Epithelial cell of esophagus (primary cell): ENCODE measurements around the gene CNOT4.

Experiments used
- DNase-seq: peaks from one replicate; pipeline ENCODE4 v3.0.0; 2010; ENCODE audit warnings: low read depth
- H3K4me3 ChIP-seq: 2 replicates; pipeline ENCODE4 v1.5.1; 2011; ENCODE audit warnings: mild to moderate bottlenecking, low read length, control low read depth
- TF ChIP-seq, protein P1 (sequence below): IDR thresholded peaks from 2 replicates; pipeline ENCODE4 v1.5.1; 2011; ENCODE audit warnings: low read depth, mild to moderate bottlenecking, low read length, control low read depth, inconsistent platforms; ENCODE audit not compliant: insufficient read depth; ENCODE audit errors: missing control alignments

CNOT4 gene

DNA sequence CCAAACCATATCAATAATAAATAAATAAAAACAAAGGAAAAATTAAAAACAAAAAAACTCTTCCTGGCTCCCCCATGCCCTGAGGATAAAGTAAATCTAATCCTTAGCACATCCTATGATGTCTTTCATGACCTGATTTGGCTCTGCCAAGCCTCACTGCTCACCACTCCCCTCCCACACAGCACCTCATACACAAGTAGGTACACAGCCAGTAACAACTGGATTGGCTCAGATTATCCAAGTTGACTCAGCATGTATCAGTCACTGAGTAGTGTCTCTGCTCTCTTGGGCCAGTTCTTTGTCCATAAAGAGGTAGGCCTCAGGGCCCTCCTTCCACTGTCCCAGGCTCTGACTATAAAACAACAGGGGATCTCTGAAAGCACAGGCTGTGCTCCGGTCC lies 176.7 kb downstream of the CNOT4 start:
- TF ChIP-seq, protein P1, sequence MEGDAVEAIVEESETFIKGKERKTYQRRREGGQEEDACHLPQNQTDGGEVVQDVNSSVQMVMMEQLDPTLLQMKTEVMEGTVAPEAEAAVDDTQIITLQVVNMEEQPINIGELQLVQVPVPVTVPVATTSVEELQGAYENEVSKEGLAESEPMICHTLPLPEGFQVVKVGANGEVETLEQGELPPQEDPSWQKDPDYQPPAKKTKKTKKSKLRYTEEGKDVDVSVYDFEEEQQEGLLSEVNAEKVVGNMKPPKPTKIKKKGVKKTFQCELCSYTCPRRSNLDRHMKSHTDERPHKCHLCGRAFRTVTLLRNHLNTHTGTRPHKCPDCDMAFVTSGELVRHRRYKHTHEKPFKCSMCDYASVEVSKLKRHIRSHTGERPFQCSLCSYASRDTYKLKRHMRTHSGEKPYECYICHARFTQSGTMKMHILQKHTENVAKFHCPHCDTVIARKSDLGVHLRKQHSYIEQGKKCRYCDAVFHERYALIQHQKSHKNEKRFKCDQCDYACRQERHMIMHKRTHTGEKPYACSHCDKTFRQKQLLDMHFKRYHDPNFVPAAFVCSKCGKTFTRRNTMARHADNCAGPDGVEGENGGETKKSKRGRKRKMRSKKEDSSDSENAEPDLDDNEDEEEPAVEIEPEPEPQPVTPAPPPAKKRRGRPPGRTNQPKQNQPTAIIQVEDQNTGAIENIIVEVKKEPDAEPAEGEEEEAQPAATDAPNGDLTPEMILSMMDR = no peak
- DNase-seq = peak; percentile 98
- no peak overlapping the region for H3K4me3 ChIP-seq

DNA sequence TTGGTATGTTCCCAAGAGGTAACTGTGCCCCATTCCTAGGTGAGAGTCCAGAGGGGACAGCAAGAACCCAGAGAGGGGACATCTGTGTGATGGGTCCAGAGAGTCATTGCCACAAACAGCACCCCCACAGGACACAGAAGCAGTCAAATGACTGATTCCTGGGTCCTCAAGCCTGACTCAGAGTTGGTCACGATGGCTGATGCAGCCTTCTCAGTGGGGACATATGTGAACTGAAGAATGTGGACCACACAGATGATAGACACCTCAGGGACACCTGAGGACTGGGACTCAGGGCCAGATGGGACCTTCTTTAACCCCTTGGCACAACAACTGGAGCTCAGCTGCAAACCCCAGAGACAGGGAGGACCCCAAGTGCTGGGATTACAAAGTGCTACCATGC lies 179.8 kb downstream of the CNOT4 start:
- H3K4me3 ChIP-seq = no peak overlapping the region
- TF ChIP-seq, protein P1 = no peak
- no peak for DNase-seq

DNA sequence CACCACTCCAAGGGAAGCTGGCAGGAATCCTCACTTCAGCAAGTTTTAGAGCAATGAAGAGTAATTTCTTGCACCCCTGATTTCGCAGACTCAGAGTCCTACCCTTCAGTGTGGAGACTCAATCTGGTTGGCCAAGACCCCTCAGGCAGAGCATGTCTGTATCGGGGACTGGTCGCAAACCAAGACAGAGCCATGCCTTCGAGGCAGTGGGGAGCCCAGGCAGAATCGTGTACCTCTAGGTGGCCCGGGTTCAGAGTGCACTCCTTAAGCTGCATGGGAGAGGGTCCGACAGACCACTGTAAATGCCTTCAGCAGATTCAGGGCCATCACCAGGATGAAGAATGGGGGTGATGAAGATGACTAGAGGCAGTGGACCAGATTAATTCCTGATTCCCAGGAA lies 181.4 kb downstream of the CNOT4 start:
- TF ChIP-seq, protein P1 = no peak
- no peak for DNase-seq
- no peak overlapping the region for H3K4me3 ChIP-seq

DNA sequence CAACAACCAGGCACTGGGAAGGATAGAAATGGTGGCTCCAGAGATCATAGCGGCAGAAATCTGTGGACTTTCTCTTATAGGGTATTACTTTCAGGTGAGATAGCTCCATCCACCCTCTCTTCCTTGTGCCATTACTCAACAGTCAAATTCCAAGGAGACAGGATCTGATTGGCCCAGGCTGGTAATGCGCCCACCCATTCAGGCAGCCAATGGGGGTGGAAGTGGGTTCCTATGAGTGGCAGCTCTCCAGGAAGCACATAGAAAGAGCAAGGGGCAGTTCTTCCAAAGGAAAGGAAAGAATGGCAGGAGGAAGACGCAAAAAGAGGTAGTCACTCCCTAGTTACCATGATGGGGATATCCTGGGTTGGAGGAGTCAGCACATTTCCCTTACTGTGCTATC lies 181.8 kb downstream of the CNOT4 start:
- TF ChIP-seq, protein P1 = no peak
- no peak overlapping the region for H3K4me3 ChIP-seq
- no peak for DNase-seq

DNA sequence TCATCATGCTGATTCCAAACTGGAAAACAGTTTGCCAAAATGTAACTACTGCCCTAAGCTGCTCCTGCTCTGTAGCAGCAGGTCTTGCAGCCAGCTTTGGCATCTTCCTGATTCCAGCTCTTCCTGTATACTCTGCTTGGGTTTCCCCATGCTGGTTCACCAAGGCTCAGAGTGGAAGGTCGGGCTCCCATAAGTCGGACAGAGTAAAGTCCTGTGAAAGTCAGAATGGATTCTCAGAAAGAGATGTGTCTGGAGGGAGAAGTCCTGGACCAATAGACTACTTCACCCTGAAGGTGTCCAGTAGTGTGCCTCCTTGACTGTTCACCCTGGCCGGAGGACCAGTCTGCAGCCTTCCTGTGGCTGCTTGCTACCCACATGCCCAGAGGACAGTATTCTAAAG lies 182.4 kb downstream of the CNOT4 start:
- no peak for DNase-seq
- TF ChIP-seq, protein P1 = no peak
- H3K4me3 ChIP-seq = no peak overlapping the region

DNA sequence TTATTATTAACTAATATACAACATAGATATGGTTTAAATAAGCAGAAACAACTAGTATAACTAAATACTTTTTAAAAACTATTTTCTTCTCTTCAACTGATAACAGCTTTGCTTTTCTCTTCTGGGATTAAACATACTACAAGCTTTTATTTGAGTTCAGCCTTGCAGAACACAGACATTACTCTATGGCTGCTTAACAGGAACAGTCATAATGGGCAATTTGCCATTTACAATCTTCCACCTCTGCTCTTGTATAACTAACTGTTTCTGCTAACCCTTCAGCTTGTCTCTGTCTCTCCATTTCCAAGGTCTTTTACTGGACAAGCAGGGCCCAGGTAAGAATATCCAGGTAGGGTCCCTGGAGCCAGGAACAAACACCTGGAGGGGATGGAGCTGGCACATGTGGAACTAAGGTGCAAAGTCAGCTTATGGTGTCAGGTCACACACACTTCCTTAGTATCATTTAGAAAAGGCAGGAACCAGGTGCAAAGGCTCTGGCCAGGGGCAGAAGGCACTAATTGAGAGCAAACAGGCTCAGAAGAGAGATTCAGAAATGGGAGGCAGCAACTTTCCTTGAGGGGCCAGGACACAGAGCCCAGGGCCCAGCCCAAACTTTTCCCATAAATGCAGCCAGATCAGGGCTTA lies 183.1 kb downstream of the CNOT4 start:
- no peak overlapping the region for H3K4me3 ChIP-seq
- DNase-seq = peak; percentile 42

More for the DNA sequence above, 183.1 kb downstream of the CNOT4 start:
- TF ChIP-seq, protein P1 = no peak
